IPS-18a (cell line): Measurements from ENCODE around the gene SND1.

ENCODE experiments used
- H3K27ac ChIP-seq: one replicate; pipeline ENCODE4 v1.5.1; 2013; ENCODE audit warnings: low read length
- H3K27me3 ChIP-seq: one replicate; pipeline ENCODE4 v1.6.1; 2013; ENCODE audit warnings: mild to moderate bottlenecking, low read length; ENCODE audit not compliant: control insufficient read depth, insufficient read depth
- H3K36me3 ChIP-seq: one replicate; pipeline ENCODE4 v1.6.1; 2013; ENCODE audit warnings: low read depth, low read length; ENCODE audit not compliant: control insufficient read depth
- H3K4me1 ChIP-seq: one replicate; pipeline ENCODE4 v1.6.1; 2013; ENCODE audit warnings: low read depth, low read length; ENCODE audit not compliant: control insufficient read depth
- H3K4me3 ChIP-seq: one replicate; pipeline ENCODE4 v1.5.1; 2013; ENCODE audit warnings: low read length
- H3K9ac ChIP-seq: one replicate; pipeline ENCODE4 v1.6.1; 2013; ENCODE audit warnings: mild to moderate bottlenecking, low read length, moderate library complexity
- H3K9me3 ChIP-seq: one replicate; pipeline ENCODE4 v1.6.1; 2013; ENCODE audit warnings: low read depth, low read length; ENCODE audit not compliant: control insufficient read depth

SND1 gene

DNA sequence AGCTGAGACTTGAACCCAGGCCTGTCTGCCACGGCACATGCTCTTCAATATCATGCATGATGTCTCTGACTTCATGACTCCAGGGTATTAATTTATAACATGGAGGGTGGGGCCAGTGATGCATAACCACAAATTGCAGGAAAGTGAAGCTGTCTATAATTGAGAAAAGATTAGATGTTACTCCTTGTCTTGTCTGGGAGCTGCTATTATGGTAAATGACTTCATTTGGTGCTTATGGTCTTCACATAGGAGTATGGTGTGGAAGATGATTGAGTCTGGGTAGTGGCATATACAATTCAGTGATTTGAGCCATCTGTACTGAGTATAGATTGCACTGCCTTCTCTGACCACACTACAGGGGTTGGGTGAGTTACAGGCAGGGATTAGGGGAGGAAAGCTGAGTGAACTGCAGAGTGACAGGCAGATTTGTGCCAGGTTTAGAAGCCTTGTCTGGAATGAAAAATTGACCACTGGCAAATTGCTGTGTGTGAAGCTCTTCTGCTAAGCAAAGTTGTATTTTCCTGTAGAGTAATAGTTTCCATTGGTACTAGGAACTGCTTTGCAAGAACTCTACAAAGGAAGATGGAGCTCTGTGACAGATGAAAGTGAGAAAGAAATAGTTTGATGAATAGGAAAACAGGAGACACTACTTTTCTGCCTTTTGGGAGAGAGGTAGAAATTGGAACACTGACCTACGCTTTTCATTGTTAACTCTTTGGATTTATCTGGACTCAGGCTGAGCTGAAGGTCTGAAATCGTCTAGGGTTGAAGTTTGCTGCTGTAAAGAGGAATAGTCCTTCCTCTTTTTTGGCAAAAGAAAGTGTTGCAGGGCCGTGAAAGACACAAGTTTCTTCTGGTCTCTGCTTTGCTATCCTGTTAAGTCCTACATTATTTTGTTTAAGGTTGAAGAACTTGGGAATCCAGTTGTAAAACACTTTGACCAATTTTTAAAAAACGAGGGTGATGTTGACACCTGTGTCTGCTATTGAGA lies 2.7 kb downstream of the SND1 start:
- Histone ChIP-seq H3K4me1 (peaks cover 17% of the 10 kb centered on the region), H3K9me3 (no peaks in the 10 kb centered on the region), H3K36me3 (peaks cover 3% of the 10 kb centered on the region), H3K4me3 (peak overlapping the region; percentile 1), H3K27ac (no peak overlapping the region), H3K27me3 (no peaks in the 10 kb centered on the region), H3K9ac (no peak overlapping the region)

DNA sequence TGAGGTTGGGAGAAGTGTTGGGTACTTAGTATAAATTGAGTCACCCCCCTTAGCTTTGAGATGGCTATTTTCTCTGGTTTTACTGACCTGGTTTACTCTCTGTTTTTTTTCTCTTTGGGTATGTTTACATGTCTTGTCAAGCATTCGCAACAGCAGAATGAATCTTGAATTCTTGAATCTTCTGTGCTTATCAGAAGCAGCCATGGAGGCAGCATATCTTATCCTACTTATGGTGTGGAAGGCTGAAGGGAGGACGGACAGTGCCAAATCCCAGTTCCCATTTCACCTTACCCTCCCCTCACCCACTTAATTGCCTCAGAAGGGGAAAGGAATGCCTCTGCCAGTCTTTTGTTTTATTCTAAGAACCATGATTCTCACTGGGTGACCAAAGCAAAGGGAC lies 3.7 kb downstream of the SND1 start:
- no peak overlapping the region for H3K27ac ChIP-seq
- H3K9ac ChIP-seq, result no peak overlapping the region
- no peaks in the 10 kb centered on the region for H3K9me3 ChIP-seq
- peak overlapping the region; percentile 1 for H3K4me3 ChIP-seq
- peaks cover 17% of the 10 kb centered on the region for H3K4me1 ChIP-seq
- H3K27me3 ChIP-seq, result no peaks in the 10 kb centered on the region
- peaks cover 3% of the 10 kb centered on the region for H3K36me3 ChIP-seq

DNA sequence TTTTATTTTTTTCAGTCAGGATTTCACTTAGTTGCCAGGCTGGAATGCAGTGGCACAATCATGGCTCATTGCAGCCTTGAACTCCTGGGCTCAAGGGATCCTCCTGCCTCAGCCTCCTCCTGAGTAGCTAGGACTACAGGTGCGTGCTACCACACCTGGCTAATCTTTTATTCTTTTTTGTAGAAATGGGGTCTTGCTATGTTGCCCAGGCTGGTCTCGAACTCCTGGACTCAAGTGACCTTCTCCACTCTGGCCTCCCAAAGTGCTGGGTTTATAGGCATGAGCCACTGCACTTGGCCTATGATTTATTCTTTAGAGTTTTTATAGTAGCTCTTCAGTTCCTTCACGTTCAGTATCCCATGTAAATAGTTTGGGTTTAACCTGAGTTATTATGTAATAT lies 5.5 kb downstream of the SND1 start:
- Histone ChIP-seq H3K27ac (no peak overlapping the region), H3K9me3 (no peaks in the 10 kb centered on the region), H3K27me3 (no peaks in the 10 kb centered on the region), H3K4me3 (no peak overlapping the region), H3K4me1 (peaks cover 13% of the 10 kb centered on the region), H3K36me3 (peaks cover 7% of the 10 kb centered on the region), H3K9ac (no peak overlapping the region)

DNA sequence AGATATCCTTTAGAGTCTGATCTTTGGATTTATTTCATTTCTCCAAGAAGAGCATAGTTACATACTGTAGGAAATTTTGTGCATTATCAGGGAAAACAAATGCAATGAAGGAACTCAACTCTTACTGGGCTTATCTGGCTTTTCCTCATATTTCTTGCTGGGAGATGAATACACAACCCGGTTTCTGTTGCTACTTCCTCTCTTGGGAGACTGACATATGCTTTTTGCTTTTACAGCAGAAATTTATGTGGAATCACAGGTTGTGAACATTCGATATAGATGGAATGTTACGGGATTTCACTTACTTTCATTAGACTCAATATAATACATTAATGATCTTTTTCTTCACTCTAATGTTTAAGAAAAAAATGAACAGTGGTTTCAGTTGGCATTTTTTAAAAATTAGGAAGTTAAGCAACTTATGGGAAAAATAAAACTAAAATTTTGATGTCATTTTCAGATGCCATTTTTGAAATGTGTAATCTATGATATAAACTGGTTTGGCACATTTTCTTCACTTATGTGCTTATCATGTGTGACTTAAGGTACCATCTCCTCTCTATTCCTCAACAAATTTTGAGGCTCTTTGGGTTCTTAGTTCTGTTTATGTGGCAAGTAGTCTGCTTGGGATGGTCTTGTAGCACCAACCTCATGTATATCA lies 7.1 kb downstream of the SND1 start:
- Histone ChIP-seq H3K9me3 (no peaks in the 10 kb centered on the region), H3K4me3 (no peak overlapping the region), H3K27me3 (no peaks in the 10 kb centered on the region), H3K4me1 (peaks cover 7% of the 10 kb centered on the region), H3K36me3 (peaks cover 7% of the 10 kb centered on the region), H3K27ac (no peak overlapping the region), H3K9ac (no peak overlapping the region)

DNA sequence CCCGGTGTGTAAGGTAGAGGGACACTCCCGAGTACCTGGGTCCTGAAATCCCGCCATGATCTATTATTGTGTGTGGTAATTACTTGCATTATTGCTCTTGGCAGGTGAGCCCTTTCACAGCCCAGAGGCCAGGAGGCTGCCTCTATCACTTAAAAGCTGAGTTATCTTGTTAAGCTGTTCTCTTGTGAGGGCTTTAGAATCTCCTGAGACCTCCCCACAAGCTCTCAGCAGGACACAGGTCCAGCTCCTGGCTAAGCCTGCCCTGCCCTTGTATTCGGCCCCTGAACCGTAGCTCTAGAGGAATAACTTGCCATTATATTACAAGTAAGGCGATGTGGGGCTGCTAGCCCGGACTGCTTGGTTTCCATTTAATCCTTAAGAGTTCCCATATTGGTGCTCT lies 13.9 kb downstream of the SND1 start:
- Histone ChIP-seq H3K27ac (no peak overlapping the region), H3K27me3 (no peaks in the 10 kb centered on the region), H3K4me3 (peak overlapping the region; percentile 39), H3K36me3 (peaks cover 4% of the 10 kb centered on the region), H3K9ac (no peak overlapping the region), H3K9me3 (no peaks in the 10 kb centered on the region), H3K4me1 (peaks cover 24% of the 10 kb centered on the region)

DNA sequence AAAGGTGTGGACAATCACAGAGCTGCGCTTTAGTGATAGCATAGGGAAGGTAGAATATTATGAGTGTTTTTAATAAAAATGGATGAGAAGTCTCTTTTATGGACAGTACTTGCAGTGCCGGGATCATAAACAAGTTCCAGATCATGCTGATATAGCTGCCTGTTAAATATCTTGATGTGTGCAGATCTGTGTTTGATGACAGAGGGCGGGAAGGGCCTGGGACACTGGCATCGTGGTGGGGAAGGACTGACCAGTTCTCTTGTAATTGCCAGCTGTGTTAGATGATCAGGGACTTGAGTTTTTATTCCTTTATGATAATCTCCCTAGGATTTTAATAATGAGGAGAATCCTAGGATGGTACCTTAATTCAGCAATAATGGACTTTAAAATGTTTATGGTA lies 14.6 kb downstream of the SND1 start:
- no peaks in the 10 kb centered on the region for H3K9me3 ChIP-seq
- no peaks in the 10 kb centered on the region for H3K36me3 ChIP-seq
- no peak overlapping the region for H3K9ac ChIP-seq
- H3K27me3 ChIP-seq, result no peaks in the 10 kb centered on the region
- H3K4me3 ChIP-seq, result peak overlapping the region; percentile 39
- no peak overlapping the region for H3K27ac ChIP-seq
- peaks cover 24% of the 10 kb centered on the region for H3K4me1 ChIP-seq

DNA sequence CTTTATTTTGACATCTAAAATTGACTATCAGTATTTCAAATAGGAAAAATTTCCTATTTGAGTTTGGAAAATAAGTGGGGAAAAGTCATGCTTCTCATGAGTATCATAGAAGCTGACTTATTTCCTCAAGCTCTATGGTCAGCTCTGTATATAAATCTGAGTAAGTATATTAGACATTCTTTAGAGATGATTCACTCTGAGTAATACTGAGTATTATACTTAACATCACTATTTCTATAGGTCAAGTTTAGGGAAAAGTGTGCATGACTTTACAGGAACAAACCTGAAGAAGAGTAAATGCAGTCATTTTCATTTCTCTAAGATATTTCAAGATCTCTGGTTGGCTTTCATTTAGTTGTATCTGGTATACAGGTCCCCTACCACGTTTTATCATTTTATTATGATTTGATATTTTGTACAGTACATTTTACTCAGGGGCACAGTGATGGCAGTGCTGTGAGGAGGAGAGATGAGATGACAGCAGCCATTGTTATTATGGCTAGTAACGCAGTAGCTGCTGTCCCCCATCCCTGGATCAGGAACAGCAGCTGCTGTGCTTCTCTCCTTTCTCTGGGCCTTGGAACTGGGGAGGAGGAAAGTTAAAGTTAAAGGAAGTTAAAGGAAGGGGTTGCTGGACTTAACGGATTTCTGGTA lies 15.2 kb downstream of the SND1 start:
- no peak overlapping the region for H3K9ac ChIP-seq
- no peak overlapping the region for H3K4me3 ChIP-seq
- no peaks in the 10 kb centered on the region for H3K9me3 ChIP-seq
- H3K36me3 ChIP-seq, result no peaks in the 10 kb centered on the region
- H3K27ac ChIP-seq, result no peak overlapping the region
- peaks cover 24% of the 10 kb centered on the region for H3K4me1 ChIP-seq
- H3K27me3 ChIP-seq, result no peaks in the 10 kb centered on the region

DNA sequence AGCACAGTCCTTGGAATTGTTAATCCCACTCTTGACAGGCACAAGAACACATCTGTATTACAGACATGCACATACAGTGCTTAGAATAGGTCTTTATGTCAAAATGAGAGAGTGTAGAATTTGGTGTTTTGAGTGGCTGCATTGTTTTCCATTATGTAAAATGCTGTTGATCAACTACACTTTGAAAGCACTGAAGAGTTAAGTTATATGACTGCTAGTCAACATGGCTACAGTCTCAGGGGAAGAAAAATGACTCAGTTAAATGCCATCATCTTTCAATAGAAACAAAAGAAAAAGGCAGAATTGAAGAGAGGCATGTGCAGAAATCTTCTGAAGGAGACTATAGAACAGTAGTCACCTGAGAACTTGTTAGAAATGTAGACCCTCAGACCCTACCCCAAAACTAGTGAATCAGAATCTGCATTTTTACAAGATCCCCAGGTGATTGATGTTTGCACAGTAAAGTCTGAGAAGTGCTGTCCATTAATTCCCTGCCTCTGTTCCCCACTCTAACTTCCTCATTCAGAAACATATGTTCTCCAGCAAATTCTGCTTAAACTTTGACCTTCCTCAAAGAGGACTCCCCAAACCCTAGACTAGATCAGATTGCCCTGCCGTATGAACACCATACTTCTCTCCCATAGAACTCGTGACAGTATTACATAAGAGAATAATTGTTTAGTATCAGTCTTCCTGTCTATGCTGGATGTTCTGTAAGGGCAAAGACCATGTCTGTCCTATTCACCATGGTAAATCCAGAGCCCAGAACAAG lies 16.0 kb downstream of the SND1 start:
- Histone ChIP-seq H3K27ac (no peak overlapping the region), H3K9me3 (no peaks in the 10 kb centered on the region), H3K4me3 (no peak overlapping the region), H3K9ac (no peak overlapping the region), H3K36me3 (no peaks in the 10 kb centered on the region), H3K4me1 (peaks cover 24% of the 10 kb centered on the region), H3K27me3 (no peaks in the 10 kb centered on the region)

DNA sequence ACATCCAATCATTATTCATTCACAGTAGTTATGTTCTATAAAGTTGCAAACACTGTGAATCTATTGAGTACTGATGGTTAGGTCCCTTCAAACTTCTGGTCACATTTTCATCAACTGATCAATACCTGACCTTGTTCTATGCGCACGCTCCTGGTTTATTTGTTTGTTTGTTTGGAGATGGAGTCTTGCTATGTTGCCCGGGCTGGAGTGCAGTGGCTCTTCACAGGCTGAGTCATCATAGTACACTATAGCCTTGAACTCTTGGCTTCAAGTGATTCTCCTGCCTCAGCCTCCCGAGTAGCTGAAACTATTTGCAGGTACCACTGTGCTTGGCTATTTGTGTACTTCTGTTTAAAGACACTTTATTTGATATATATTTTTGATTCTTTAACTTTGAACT lies 19.3 kb downstream of the SND1 start:
- H3K9me3 ChIP-seq, result no peaks in the 10 kb centered on the region
- peaks cover 25% of the 10 kb centered on the region for H3K4me1 ChIP-seq
- H3K27me3 ChIP-seq, result no peaks in the 10 kb centered on the region
- no peak overlapping the region for H3K27ac ChIP-seq
- H3K36me3 ChIP-seq, result no peaks in the 10 kb centered on the region
- H3K9ac ChIP-seq, result no peak overlapping the region
- H3K4me3 ChIP-seq, result no peak overlapping the region

DNA sequence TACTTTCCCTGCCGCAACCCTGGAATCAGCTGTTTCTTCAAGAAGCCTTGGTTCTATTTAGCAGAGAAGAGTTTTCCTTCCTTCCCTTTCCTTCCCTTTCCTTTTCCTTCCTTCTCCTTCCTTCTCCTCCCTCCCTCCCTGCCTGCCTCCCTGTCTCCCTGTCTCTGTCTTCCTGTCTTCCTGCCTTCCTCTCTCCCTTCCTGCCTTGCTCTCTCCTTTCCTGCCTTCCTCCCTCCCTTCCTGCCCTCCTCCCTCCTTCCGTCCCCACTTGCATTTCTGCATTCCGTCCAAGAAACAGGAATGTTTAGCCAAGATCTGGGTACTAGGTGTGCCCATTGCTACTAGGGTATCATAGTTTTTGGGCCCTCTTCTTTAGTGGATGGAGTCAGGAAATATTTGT lies 21.9 kb downstream of the SND1 start:
- H3K27ac ChIP-seq, result no peak overlapping the region
- H3K9ac ChIP-seq, result no peak overlapping the region
- no peak overlapping the region for H3K4me3 ChIP-seq
- H3K27me3 ChIP-seq, result no peaks in the 10 kb centered on the region
- H3K9me3 ChIP-seq, result no peaks in the 10 kb centered on the region
- H3K36me3 ChIP-seq, result no peaks in the 10 kb centered on the region
- peaks cover 25% of the 10 kb centered on the region for H3K4me1 ChIP-seq

DNA sequence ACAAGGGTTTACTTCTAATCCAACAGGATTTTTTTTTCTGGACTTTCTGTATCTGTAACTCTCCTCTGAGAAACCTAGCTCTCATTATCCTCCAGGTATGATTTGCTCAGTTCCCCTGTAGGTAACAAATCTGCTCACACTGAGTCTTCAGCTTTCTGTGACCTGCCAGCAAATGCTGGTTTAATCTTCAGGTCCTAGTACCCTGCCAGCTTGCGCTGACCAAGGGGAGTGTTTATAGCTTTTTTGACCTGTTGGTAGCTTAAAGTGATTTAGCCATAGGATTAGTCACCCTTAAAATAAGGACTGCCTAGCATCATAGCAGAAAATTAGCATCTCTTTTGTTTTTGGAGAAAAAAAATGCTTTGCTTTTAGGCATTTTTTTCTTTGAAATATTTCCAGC lies 22.4 kb downstream of the SND1 start:
- no peak overlapping the region for H3K9ac ChIP-seq
- H3K4me3 ChIP-seq, result no peak overlapping the region
- no peaks in the 10 kb centered on the region for H3K27me3 ChIP-seq
- H3K4me1 ChIP-seq, result peaks cover 28% of the 10 kb centered on the region
- H3K9me3 ChIP-seq, result no peaks in the 10 kb centered on the region
- no peak overlapping the region for H3K27ac ChIP-seq
- no peaks in the 10 kb centered on the region for H3K36me3 ChIP-seq
